AML-193 (cell line): ENCODE data around the gene PRIMPOL.
"Not testable (repeated sequence)": the region's sequence is repeated elsewhere in the genome, so short reads cannot be mapped to it uniquely, and the experiment has no call there.

Source experiments
- DNase-seq, 2 experiments: peaks; one replicate each; lab custom pipeline; 2025; lab: John Stamatoyannopoulos, UW

The PRIMPOL gene, protein sequence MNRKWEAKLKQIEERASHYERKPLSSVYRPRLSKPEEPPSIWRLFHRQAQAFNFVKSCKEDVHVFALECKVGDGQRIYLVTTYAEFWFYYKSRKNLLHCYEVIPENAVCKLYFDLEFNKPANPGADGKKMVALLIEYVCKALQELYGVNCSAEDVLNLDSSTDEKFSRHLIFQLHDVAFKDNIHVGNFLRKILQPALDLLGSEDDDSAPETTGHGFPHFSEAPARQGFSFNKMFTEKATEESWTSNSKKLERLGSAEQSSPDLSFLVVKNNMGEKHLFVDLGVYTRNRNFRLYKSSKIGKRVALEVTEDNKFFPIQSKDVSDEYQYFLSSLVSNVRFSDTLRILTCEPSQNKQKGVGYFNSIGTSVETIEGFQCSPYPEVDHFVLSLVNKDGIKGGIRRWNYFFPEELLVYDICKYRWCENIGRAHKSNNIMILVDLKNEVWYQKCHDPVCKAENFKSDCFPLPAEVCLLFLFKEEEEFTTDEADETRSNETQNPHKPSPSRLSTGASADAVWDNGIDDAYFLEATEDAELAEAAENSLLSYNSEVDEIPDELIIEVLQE

DNA sequence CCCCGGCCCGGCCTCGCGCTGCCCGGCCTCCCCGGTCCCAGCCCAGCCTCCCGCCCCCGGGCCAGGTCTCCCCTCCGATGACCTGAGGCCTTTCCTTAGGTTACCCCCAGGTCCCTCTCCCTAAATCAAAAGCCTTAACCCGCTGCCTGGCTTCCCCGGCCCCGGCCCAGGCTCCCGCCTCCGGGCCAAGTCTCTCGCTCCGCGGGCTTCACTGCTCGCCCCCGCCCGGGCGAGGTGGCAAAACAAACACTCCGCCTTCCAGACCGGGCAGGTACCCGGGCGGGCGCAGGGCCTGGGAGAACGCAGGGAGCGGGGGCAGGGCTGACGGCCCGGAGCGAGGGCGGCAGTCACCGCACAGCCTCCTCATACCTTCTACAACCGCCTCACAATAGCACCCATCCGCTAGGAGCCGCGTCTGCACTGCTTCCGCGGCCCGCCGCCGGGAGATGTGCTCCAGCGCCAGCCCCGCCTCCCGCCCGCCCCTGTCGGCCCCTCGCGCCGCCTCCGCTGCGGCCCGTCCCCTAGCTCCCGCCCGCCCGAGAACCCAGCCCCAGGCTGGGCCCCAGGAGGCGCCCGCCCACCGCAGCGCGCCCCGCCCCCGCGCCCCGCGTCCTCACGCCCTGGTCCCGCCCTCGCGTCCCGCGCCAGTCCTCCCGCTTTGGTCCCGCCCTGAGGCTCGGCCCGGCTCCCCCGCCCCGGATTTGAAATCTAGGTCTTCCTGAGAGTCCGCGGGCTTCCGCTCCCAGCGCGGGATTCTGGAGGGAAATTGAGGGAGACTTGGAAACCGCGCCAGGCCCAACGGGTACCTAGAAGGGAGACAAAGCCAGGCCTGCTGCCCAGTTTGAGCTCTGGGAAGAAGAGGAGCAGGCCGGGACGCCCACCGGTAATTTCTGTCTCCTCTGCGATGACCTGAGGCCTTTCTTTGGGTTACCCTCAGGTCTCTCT lies at the start of gene PRIMPOL, which contains the start of gene CASP3:
TSS of gene PRIMPOL (plus strand) at position 713 of the 945 bp plus-strand sequence. CDS start 7,403 bp downstream, outside the sequence.
TSS of gene CASP3 (minus strand) at position 422 of the 945 bp plus-strand sequence. CDS start 10,994 bp downstream, outside the sequence.
- peak; percentile 86 to 88 for DNase-seq

DNA sequence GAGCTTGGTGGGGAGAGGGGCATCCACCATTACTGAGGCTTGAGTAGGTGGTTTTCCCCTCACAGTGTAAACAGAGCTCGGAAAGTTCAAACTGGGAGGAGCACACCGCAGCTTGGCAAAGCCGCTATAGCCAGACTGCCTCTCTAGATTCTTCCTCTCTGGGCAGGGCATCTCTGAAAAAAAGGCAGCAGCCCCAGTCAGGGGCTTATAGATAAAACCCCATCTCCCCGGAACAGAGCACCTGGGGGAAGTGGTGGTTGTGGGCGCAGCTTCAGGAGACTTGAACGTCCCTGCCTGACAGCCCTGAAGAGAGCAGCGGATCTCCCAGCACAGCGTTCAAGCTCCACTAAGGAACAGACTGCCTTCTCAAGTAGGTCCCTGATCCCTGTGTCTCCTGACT lies 48.6 kb upstream of the PRIMPOL start:
- not testable (repeated sequence) for DNase-seq

DNA sequence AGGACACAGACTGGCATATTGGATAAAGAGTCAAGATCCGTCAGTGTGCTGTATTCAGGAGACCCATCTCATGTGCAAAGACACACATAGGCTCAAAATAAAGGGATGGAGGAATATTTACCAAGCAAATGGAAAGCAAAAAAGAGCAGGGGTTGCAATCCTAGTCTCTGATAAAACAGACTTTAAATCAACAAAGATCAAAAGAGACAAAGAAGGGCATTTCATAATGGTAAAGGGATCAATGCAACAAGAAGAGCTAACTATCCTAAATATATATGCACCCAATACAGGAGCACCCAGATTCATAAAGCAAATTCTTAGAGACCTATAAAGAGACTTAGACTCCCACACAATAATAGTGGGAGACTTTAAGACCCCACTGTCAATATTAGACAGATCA lies 46.7 kb upstream of the PRIMPOL start:
- DNase-seq = not testable (repeated sequence)

DNA sequence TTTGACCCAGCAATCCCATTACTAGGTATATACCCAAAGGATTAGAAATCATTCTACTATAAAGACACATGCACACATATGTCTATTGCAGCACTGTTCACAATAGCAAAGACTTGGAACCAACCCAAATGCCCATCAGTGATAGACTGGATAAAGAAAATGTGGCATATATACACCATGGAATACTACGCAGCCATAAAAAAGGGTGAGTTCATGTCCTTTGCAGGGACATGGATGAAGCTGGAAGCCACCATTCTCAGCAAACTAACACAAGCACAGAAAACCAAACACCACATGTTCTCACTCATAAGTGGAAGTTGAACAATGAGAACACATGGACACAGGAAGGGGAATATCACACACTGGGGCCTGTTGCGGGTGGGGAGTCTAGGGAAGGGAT lies 42.1 kb upstream of the PRIMPOL start:
- not testable (repeated sequence) for DNase-seq

DNA sequence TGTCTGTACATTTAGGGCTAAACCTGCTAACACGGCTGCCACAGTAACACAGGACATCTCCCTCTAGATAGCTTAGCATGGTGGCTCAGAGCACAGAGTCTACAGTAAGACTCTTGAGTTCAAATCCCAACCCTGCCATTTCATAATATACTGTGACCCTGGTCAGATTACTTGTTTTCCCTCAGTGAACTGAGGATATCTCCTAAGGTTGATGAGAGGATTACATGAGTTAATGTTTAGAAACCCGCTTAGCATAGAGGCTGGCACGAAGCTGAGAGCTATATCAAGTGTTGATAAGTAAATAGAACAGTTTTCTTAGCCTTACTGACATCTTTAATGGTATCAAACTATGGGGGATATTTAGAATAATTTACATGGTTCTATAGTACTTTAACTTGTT lies 37.5 kb upstream of the PRIMPOL start:
- no peak for DNase-seq

DNA sequence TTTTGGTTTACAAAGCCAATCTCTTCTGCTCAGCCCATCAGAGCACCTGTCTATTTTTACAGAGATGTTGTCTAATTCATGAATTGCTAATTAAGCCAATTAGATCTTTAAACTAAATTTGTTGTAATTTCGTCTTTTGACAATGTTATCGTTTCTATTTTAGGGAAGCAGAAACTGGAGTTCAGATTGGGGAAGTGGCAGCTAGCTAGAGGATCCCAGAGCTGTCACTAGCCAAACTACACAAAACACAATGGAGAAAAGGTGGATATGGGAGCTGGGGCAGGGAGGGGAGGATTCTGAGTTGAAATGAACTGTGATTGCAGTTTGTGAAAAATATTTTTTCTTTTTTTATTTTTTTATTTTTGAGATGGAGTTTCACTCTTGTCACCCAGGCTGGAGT lies 36.1 kb upstream of the PRIMPOL start:
- peak in 1 of 2 experiments; percentile 3 for DNase-seq

DNA sequence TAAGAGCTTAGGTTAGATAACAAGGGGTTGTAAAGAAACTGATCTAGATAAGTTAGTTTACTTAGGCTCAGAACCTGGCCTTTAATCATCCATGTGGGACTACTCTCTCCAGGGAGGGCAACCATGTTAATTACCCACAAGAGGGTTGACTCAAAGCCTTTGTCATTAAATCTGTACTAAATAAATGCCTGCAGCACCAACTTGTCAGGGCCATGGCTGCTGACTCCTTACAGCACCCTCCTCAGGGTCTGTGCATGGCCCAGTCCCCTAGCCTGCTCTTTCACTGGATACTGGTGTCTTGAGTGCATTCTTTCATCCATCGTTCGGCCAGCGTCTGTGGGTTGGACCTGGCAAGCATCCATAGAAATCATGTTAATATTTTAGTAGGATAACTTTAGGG lies 35.0 kb upstream of the PRIMPOL start:
- DNase-seq = no peak

DNA sequence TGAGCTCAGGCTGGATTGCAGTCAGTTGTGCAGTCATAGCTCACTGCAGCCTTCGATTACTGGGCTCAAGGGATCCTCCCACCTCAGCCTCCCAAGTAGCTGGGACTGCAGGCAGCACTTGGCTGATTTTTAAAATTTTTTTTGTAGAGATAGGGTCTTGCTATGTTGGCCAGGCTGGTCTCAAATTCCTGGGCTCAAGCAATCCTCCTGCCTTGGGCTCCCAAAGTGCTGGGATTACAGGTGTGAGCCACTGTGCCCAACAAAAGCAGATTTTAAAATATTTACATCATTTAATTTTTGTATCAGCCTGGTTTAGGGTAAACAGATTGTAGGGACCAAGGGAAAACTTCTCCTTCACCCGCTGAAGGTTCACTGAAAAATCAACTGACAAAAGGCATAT lies 33.4 kb upstream of the PRIMPOL start:
- DNase-seq = not testable (repeated sequence)

DNA sequence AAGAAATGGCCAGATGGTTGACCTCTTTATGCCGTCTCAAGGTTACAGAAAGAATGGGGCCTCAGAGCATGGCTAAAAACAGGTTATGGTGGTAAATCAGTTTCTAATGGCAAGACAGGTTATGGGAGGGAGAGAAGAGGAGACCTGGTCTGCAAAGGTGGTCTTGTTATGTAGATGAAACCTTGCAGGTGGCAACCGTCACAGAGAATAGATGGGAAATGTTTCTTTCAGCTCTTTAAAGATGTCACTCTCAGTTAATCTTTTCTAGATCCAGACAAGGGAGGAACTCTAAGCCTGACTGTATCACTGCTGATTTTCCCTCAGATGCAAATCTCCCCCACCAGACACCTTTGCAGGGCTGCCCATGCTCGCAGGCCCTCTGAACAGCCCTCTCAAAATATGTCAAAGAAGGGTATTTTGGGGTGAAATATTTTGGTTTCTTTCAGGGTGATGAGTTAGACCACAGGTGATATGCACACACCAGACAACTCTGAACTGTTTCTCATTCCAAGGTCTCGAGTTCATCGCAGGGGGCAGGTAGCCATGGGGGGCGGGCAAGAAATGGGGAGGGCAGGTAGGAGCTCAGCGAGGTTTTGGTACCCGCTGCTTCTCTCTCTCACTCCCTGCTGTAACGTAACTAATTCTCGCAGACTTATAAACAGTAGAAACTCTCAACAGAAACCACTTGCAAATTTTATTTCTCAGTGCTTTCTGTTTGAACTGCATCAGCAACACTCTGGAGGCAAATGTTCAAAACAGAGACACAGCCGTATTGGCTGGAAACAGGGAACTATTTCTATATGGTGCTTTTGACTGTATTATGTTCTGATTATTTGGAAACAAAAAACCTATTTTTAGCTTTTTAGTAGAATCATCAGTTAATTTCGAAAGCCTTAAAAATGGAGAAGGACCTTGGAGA lies 32.6 kb upstream of the PRIMPOL start:
- peak in 1 of 2 experiments; percentile 6 for DNase-seq

DNA sequence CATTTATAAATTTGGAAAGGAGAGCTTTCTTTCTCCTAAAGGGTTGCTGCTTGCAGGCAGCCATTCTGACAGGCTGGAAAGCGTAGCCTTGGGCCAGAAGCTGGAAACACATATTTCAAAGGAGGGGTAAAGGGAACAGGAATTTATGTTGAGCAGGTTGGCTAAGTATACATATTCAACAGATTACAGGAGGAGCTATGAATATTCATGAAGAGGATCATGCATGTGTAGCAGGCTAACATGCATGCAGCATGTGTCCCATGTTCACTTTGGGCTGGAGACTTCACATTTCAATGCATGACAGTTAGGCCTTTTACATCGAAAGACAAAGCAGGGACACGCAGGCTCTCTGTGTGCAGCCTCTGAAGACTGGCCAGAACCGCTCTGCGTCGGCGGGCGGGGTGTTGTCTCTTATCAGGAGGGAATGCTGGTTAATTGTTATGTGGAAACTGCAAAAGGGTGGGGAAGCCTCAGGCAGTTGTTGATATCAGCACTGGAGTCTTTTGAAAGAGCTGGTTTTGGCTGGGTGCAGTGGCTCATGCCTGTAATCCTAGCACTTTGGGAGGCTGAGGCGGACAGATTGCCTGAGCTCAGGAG lies 31.8 kb upstream of the PRIMPOL start:
- no peak for DNase-seq

DNA sequence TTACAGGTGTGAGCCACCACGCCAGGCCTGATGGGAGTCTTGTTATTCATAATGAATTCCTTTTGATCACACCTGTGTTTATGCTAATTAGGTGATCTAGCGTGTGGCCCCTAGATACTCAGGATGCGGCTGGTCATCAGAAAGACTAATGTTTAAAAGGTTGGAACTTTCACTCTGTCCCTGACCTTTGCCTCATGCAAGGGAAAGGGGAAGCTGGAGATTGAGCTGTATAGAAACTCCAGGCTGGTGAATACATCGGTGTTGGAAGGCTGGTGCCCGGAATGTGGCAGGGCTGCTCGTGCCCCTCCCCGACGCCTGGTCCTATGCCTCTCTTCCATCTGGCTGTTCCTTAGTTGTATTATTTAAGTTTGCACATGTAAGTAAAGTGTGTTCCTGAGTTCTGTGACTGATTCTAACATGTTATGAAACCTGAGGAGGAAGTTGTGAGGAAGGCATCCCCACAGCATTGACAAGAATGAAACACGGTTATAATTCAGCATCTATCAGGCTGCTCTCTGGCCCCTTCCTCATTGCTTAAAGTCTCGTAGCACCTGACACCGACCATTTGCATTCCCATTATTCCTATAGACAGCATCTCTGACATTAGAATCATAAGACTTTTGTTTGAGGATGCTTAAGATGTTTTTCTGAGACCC lies 29.2 kb upstream of the PRIMPOL start:
- DNase-seq = no peak

DNA sequence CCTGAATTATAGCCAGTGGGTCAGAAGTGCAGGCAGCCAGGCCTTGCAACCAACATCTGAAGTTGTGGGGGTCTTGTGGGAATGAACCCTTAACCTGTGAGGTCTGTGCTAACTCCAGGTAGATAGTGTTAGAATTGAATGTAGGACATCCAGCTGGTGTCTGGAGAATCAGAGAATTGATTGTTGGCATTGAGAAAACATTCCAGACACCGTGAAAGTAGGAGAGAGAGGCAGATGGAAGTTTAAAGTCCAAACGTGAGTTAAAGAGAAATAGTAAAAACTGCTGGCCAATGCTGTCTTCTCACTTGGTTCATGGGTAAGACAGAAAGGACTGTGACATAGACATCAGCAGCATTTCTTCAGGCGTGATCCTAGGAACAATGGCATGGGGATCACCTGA lies 28.0 kb upstream of the PRIMPOL start:
- no peak for DNase-seq

DNA sequence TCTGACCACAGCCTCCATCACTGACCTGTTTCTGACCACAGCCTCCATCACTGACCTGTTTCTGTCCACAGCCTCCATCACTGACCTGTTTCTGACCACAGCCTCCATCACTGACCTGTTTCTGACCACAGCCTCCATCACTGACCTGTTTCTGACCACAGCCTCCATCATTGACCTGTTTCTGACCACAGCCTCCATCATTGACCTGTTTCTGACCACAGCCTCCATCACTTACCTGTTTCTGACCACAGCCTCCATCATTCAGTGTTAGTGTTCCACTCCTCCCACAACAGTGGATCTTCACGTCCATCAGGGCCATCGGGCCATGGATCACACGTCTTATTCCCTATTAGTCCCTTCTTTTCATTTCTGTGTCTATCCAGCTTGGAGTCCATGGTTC lies 25.0 kb upstream of the PRIMPOL start:
- not testable (repeated sequence) for DNase-seq

DNA sequence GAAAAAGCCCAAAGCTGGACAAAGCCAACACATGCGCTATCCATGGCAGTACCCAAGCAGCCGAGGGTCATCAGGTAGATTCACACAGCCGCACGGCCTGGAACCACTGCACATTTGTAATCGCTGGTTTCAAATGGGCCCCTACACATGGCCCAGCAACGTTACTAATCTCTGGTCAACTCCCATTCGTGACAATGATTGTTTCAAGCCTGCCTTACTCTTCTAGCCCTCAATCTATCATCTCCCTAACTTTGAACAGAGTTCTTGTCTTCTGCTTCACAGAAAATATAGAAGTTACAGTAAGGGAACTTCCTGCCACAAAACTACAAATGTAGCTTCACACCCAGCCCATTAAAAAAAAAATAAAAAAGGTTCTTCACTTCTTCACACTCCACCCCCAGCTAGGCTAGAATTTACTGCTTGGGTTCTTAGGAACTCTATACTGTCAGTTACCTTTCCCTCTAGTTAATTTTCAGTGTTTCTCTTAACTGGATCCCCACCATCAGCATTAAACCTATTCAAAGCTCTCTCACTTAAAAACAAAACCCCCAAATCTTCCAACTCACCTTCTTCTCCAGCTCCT lies 24.5 kb upstream of the PRIMPOL start:
- no peak for DNase-seq

DNA sequence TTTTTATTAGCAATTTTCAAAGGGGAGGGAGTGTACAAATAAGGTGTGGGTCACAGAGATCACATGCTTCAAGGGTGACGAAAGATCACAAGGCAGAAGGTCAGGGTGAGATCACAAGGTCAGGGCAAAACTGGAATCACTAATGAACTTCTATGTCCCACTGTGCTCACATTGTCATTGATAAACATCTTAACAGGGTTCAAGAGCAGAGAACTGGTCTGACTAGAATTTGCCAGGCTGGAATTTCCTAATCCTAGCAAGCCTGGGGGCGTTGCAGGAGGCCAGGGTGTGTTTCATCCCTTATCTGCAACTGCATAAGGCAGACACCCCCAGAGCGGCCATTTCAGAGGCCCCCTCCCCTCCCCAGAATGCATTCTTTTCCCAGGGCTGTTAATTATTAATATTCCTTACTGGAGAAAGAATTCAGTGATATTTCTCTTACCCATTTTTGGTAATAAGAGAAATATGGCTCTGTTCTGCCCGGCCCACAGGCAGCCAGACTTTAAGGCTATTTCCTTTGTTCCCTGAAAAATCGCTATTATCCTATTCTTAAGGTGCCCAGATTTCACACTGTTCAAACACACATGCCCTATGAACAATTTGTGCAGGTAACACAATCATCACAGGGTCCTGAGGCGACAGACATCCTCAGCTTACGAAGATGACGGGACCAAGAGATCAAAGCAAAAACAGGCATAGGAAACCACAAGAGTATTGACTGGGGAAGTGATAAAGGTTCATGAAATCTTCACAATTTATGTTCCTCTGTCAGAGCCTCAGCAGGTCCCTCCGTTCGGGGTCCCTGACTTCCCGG lies 23.5 kb upstream of the PRIMPOL start:
- not testable (repeated sequence) for DNase-seq

DNA sequence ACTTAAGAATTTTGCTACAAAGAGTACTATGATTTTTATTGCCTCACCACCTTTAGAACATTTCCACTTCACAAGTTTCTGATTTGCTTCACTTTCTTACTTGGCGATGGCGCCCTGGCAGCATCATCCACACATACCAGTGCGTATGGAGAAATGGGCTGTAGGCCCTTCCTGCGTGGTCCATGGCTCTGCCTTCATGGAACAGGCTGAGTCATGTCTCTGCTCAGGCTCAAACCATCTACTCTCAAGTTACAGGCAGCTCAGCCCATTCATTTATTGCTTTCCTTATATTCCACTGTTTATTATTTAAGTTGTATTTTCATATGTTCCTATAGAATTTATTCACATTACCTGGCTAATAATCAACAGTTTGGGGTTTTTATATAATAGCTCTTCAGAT lies 21.4 kb upstream of the PRIMPOL start:
- DNase-seq = no peak

DNA sequence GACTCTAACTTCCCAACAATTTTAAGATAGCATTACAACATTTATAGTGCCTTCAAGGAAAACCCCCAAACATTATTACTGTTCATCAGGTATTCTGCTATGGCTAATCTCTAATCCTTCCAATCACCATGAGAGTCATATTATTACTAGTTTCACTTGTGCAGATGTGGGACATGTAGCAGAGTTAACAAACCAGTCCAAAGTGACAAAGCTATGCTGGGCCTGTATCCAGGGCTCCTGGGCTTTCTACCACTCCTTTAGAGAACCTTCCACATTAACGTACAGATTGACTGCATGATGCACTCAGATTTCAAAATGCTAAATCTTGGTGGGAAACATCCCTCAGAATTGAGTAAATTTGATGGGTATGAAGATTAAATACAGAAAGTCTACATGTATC lies 16.7 kb upstream of the PRIMPOL start:
- DNase-seq = no peak

DNA sequence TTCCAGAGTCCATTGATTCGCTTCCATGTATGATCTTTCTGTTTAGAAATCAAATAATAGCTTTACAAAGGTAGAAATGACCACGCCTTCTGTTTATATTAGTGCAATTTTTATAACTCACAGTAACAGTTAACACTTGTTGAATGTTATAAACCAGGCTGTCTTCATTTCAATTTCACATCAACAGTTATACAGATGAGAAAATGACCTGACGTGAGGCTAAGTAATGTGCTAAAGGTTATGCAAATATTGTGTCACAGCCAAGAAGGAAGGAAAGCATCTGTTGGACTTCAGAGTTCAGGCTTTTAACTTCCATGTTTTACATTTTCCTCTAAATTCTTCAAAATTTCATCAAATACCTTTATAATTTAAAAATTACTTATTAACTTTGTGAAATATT lies 14.2 kb upstream of the PRIMPOL start:
- DNase-seq = no peak

DNA sequence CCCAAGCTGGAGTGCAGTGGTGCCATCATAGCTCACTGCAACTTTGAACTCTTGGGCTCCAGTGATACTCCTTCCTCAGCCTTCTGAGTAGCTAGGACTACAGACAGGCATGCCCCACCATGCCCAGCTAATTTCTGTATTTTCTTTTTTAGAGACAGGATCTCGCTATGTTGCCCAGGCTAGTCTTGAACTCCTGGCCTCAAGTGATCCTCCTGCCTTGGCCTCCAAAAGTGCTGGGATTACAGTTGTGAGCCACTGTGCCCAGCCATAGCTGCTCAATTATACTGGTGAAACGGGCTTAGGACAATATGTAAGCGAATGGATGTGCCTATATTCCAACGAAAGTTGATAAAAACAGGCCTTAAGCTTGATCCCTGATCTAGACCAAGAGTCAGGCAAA lies 13.4 kb upstream of the PRIMPOL start:
- DNase-seq = no peak
